AG20443 (cell line): ENCODE results near the gene FOXS1.
A peak's percentile ranks its signal among the peaks of the same experiment; 100 is the strongest.

Experiments used
- DNase-seq: peaks from one replicate; pipeline ENCODE4 v3.0.0; 2012; ENCODE audit warnings: low spot score, mixed read lengths

Gene FOXS1

DNA sequence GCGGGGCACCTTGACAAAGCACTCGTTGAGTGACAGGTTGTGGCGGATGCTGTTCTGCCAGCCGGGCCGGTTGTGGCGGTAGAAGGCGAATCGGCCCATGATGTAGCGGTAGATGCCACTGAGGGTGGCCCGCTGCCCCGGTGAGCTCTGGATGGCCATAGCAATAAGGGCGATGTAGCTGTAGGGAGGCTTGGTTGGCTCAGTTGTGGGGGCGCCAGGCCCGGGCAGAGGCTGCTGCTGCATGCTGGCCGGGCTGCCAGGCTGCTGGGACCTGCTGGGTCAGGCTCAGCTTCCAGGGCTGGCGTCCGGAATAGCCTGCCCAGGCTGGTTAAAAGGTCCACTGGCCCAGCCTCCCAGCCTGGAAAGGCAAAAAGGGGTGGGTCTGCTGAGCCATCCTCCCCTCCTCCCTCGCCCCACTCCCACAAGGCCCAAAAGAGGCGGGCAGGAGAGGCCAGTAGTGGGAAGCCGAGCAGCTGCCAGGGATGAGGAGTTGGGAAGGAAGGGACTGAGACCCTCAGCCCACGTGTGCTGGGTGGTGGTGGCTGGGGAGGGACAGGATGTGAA lies at the start of gene FOXS1:
FOXS1 (minus strand) TSS at position 305 of the 564 bp plus-strand sequence; CDS start at position 243, 62 bp downstream.
- no peak for DNase-seq

DNA sequence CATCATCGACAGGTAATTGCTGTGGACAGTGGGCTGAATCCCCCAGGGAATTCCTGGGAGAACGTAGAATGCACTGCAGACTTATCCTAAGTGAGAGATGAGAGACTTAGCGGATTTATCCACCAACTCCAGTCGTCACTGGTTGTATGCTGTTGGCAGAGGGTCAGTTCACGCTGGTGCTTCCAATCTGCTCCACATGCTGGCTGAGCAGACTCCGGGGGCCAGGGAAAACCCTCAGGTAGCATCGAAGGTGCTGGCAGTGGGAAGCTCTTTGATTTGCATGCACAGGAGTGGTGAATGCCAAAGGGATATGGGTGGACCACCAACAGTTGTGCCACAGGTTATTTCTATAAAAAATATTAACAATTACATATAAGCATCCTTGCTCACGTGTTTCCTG lies 45.2 kb upstream of the FOXS1 start:
- no peak for DNase-seq

DNA sequence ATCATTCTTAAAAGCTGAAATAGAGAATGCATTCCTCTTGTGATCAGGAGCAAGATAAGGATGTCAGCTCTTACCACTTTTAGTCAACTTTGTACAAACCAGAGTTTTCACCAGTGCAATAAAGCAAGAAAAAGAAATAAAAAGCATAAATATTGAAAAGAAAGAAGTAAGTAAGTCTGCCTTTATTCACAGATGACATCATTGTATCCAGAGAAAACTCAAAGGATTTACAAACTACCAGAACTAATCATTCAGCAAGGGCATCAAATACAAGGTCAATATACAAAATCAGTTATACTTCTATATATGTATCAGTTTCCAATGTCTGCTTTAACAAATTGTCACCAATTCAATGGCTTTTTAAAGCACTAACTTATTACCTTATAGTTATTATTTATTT lies 38.4 kb upstream of the FOXS1 start:
- DNase-seq: no peak

DNA sequence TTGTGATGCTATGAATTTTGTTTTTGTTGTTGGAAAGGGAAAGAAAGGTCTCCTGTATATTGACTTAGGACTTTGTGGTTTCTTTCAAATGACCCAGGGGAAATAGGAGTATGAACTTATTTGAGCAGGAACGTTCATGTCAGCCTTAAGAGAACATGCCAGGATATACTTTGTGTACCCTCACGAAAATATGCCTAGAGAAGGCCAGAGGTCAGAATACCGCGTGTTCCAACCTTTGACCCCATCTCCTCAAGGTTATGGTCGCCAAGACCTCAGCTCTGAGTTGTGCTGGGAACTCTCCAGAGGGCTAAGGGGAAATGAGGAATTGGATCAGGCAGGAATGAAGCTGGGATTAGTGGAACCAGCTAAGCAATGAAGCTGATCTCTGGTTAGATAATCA lies 36.5 kb upstream of the FOXS1 start:
- no peak for DNase-seq

DNA sequence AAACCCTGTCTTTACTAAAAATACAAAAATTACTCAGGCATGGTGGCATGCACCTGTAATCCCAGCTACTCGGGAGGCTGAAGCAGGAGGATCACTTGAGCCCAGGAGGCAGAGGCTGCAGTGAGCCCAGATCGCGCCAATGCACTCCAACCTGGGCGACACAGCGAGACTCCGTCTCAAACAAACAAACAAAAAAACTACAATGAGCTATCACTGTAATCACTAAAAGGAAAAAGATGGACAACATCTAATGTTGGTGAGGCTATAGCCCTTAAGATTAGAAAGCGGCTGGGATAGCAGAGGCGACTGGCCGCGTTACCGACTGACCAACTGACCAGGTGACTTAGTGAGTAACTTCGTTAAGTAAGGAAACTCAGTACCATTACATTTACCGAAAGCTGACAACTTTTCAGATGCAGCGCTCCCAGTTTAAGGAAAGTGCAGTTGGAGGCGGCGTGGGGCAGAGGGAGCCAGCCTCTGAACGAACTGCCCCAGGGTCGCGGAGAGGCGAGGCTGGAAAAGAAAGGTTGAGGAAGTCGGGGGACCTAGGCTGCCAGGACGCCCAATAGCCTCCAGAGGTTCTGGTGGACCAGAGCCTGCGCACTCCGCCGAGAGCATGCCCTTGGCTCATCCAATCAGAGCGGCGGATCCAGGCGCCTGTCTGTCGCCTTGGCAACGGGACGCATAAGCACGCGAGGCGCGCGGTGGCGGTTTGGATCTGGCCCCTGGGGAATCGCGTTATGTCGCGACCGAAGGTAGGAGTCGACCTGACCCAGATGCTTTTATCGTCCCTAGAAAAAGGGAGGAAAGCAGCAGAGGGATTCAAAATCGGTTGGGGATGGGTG lies 34.0 kb upstream of the FOXS1 start:
- peak; percentile 98 for DNase-seq

DNA sequence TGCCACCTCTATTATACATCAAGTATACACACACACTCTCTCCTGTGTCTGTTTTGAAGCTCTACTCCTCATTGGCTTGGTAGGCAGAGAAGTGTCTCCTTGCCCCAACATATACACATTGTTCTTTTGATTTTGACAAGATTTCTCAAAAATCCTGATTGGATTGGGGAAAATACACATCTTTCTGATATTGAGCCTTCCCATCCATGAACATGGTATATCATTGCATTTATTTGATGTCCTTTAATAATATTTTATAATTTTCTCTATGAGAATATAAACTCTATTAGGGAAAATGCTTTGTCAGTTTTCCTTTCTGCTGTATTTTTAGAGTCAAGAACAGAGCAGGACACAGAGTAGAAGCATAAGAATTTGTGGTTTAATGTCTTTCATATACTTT lies 32.3 kb upstream of the FOXS1 start:
- DNase-seq: no peak

DNA sequence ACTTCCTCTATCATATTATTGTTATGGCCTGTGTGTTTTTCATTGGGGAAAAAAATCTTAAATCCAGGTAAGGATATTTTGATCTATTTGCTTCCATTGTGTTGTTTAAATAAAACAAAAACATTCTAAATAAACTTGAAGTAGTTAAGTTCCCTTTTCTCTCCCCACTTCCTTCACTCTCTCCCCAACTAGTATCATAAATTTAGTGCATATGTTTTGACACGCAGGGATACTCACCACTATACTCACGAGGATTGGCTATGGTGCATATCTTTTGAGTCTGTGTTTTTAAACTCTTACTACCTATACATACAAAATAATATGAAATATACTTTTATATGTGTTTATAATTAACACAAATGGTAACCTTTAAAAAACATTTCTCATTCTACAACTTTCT lies 30.3 kb upstream of the FOXS1 start:
- DNase-seq: no peak

DNA sequence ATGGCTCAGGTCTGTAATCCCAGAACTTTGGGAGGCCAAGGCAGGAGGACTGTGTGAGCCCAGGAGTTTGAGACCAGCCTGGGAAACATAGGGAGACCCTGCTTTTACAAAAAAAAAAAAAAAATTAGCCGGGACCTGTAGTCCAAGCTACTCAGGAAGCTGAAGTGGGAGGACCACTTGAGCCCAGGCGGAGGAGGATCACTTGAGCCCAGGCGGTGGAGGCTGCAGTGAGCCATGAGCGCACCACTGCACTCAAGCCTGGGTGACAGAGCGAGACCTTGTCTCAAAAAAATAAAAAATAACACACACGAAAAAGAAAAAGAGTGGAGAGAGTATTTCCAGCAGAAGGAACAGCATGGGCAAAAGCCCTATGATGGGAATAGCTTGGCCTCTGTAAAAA lies 27.0 kb upstream of the FOXS1 start:
- DNase-seq: no peak

DNA sequence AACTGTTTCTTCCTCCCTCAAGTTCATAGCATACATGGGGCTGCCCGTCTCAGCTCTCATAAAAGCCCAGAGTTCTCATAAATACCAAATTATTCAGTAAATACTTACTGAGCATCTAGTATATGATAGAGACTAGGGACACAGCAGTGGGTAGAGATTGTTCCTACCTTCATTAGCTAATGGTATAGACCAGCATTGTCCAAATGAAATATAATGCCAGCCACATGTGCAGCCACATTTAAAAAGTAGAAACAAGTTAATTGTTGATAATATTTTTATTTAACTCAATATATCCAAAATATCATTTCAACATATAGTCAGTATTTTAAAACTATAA lies 26.2 kb upstream of the FOXS1 start:
- no peak for DNase-seq

DNA sequence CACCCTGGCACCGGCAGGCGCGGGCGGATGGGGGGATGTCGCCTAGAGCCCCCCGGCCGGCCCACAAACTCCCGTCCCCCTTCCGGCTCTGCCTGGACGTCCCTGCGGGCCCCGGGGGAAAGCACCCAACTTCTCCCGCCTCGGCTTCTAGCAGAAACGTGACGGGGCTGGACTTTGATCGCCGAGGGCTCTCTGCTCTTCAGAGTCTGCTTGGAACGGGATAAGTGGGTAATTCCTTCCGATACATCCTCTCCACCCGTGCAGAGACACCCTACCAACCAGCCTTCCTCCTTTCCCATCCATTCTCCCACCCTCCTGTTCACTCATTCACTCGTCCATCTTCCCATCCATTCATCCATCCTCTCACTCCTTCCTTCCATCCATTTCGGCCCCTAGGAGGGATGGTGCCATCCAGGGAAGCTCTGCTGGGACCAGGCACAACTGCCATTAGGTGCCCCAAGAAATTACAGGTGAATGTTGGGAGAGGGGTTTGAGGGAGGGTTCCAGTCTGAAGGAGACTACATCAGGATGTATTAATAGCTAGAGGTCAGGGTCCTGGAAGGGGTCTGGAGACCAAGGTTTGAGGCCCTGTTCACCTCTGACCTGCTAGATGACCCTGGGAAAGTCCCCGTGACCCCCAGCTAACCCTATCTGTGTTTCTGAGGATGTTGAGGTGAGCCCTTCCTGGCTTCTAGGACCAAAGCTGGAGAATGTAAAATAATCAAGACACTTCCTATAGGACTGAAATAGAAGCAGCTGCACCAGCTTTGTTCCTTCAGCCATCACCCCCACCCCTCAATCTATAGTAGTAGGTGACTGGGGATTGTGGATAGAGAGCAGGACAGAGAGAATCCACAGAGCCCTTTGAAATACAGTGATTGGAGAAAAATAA lies 25.6 kb upstream of the FOXS1 start:
- no peak for DNase-seq

DNA sequence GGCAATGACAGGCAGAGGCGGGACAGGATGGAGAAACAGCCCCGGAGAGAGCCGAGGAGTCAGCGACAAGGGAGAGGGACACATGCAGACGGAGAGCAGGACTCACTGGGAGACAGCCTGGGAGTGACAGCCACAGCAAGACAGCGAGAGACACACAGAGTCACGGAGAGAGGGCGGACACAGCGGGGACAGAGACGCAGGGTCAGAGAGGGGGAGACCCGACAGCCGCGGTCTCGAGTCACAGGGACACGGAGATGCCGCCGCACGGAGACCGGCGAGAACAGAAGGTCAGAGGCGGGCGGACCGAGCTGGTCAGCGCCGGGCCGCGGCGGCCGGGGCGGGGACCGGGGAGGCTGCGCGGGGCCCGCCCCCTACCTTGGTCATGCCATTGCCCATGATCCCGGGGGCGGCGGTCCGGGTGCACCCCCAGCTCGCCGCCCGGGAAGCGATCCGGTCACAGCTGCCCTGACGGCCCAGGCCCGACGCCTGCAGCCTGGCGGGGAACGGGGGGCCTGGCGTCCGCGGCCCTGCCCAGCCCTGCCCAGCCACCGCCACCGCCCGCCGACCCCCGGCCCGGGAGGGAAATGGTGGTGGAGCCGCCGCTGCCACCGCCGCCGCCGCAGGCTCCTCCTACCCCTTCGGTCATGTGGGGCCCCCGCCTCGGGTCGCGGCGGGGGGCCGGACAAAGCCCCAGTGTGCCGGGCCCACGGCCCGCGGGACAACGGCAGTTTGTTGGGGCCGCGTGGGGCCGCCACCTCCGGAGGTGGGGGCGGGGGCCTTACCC lies 24.7 kb upstream of the FOXS1 start, which contains the start of the genes DUSP15 and TTLL9:
DUSP15 (minus strand) TSS at position 586 of the 784 bp plus-strand sequence; CDS start at position 396, 190 bp downstream.
TTLL9 (plus strand) TSS at position 693 of the 784 bp plus-strand sequence. CDS start 493 bp downstream, outside the sequence.
- DNase-seq: peak; percentile 63

DNA sequence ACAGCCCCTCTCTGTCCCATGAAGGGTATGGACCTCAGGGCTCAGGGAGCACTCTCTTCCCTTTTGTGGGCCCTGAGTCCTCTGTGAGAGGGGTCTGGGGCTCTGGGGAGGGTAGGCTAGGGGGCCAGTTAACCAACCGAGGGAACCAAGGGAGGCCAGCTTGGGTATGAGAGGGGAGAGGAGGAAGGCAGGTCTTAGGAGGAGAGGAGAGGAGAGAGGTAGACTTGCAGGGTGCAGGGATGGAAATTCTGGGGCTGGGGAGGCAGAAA lies 24.2 kb upstream of the FOXS1 start:
- peak; percentile 4 for DNase-seq

DNA sequence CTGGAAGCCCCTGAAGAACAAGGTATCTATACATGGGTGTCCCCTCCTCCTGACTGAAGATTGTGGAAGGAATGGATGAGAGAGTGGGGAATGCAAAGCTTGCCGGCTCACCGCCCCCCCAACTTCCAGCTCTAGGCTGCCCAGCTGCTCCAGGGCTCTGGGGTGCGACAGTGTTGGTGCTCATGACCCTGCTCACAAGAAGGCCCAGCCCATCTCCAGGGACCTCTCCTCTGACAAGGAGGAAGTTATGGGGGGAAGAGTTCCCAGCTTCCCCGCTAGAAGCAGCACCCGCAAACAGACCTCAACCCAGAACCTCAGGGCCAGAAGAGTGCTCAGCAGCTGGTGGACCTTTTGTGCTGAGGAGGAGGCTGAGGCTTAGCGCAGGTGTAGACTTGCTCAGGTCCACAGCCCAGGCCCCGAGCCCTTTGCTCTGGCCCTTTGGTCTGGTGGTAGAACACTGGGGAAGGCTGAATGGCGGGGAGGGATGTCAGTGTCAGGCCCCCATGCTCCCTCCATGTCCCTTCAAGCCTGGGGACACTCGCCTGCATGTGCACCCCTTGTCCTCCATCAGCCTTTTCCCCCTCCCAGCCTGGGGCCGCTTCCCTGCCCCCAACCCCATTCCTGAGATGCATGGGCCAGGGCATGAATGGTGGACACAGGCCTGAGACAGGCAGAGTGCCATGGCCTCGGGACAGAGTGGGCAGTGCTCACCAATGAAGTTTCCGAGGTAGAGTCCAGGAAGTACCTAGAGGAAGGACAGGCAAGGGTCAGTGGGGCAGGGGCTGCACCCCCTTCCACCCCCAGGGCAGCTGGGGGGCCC lies 23.7 kb upstream of the FOXS1 start:
- no peak for DNase-seq

DNA sequence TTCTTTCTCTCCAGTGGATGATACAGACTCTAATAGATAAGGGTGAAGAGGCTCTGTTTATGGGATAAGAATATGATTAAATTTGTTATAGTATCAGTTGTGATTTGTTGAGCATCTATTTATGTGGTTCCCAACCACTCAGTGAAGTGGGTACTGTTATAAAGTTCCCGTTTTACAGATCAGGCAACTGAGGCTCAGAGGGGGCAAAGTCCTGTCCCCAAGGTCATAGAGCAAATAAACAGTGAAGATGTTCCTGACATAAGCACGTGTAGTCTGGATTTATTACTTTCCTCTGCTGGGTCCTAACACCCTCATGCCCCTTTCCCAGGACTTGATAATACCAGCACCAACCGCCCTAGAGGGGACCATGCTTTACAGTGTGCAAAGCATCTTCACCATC lies 20.8 kb upstream of the FOXS1 start:
- no peak for DNase-seq

DNA sequence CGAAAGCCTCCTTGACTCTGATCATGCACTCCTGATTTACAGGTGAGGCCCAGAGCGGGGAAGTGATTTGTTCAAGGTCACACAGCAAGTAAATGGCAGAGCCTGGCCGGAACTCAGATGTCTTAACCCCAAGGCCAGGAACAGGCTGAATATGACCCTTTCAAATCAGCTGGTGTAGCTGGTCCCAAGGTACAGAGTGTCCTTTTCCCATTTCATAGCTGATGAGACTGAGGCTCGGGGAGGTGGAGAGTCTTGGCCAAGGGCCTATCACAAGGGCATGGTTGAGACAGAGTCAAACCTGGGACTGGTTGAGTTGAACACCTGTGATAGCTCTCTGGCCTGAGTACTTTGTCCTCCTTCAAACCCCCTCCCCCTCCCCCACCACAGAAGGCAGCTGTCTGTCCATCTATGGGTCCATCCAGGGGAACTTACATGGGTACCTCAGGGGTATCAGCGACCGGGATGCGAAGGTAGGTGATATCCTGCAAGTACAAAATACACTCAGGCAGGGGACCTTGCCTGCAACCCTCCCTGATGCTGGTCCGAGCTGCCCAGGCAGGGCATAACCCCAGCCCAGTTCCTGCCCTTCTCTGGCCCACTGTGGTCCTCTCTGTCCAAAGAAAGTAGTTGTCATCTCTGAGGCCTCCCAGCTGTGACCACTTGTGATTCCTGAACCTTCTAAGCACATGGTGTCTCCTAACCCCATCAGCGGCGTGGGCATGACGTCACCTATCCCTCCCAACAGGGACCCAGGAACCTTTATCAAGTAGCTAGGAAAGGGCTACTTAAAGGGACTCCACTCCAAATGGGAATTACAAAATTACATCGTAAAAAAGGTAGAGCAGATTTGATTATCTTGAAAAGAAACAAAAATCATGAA lies 19.4 kb upstream of the FOXS1 start:
- no peak for DNase-seq

DNA sequence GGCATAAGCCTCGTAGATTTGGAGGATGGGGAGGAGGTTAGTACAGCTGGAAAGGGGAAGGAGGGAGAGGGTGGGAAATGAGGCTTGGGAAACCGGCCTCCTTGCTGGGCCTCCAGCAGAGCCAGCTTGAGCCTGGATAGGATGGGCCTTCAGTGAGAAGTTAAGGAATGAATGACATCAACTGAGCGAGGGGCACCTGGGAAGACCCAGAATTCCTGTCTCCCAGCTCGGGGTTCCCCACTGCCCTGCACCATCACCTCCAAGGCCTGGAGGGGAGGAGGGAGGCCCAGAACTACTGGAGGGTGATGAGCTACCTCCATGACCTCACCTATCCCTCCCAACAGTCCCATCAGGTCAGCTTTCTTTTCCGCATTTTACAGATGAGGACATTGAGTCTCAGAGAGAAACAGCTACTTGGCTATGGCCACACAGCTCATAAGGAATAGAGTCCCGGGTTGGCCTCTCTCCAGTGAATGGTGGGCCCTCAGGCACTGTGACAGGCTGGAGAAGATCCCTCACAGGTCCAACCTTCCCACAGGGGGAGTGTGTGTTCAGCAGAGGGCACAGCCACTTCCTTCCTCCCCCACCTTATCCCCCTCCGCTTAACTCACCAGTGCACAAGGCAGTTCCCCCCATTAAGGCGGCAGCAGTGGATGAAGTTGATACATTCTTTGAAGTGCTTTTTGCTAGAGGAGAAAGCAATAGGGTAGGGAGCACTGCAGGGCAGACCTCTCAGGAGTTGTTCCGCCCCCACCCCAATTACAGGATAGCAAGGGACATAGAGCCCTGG lies 18.1 kb upstream of the FOXS1 start:
- DNase-seq: no peak

DNA sequence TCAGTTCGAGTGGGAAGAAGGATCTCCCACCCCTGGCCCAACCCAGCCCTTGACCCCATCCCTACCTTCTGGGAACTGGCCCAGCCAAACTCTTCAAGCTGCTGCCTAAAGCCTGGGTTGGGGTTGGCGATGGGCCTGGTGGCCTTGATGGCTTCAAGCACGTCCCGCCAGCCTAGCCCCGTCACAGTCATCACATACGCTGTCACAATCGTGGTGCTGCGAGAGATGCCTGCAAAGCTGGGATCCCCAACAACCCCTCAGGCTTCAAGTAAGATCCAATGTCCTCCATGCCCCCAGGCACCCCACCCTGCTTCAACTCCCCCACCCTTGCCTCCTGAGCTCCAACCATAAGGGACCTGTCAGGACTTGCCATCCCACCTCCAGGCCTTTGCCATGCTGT lies 17.1 kb upstream of the FOXS1 start:
- DNase-seq: no peak

DNA sequence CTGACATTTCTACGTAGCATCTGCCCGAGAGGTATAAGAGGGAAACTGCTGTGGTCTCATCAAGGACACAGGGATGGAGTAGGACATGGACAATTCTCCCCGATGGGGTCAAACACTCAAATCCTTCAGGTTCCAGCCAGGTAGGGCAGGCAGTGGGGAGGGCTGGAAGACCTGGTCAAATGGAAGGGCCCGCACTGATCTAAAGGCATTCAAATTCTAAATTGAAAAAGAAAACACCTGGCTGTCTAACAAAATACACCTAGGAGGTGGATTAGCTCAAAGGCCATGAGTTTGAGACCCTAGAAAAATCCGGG lies 16.7 kb upstream of the FOXS1 start:
- no peak for DNase-seq

DNA sequence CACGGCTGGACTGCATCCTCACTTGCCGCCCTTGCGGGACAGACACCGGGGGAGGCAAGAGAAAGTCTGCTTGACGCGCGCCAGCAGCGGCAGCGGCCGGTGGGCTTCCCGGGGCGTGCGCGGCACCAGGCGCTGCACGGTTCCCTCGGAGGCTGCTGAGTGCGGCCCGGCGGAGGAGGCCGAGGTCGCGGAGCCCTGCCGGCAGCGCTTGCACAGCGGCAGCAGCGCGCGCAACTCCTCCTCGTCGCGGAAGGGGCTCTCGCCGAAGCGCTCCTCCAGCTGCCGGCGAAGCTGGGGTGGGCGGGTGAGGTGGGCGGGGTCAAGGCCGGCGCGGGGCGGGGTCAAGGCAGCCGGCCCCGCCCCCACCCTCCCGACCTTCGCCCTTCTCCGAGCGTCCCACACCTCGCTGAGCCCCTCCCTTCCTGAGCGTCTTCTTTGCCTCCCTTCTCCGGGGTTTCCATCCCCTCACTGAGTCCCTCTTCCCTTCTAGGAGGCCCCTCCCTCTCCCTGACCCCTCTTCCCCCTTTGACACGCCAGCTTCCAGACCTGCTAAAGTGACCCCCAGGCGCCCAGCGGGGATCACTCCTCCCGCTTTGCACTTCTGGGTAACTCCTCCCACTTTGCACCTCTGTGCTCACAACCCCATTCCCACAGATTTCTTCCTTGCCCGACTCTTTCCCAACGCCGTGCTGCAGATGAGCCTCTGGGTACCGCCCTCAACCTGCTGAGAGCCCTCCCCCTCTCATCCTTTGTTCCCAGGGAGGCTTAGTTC lies 16.2 kb upstream of the FOXS1 start:
- peak; percentile 85 for DNase-seq
